HG02970 (cell line): ENCODE measurements around the gene KRT23.
"Not testable (repeated sequence)": the region's sequence is repeated elsewhere in the genome, so short reads cannot be mapped to it uniquely, and the experiment has no call there.

Experiments
- ATAC-seq: cut with Tn5 transposase; IDR thresholded peaks from one replicate; pipeline ENCODE4 v1.9.1; 2021; ENCODE audit warnings: mild to moderate bottlenecking, moderate library complexity, moderate number of reproducible peaks; ENCODE audit not compliant: unreplicated experiment, low FRiP score

Gene KRT23

DNA sequence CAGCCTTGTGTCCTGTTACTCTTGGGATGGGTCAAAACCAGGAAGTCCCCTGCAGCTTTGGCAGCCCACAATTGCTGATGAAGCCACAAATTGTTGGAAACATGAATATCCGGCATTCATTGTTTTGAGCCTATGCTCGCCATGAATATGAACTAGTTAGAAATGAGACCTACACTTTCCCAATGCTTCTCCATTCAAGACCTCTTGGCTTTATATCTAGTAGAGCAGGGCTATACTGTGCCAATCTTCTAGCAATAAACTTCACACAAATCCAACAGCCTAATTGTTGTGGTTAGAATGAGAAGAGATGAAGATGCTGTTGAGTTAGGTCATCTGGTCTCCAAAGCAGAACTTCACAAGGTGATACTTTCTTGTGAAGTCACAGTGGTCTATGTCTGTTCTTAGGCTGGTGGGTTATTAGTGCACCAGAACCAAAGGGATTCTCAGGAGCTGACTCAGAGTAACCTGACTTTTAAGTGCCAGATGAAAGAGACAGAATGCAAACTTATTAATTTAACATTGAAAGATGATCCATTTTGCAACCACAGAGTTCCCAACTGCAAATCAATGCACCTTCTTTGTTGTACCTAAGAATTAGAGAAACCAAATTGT, 13.7 kb upstream of the KRT23 start:
- ATAC-seq, result no peak

GRCh38 chr17:40950176-40950575, 12.7 kb upstream of the KRT23 start:
- no peak for ATAC-seq

- no peak for ATAC-seq
These were observed 12.0 kb upstream of the KRT23 start for GRCh38 chr17:40949418-40949817.

GRCh38 chr17:40947929-40948328, 10.5 kb upstream of the KRT23 start:
- no peak for ATAC-seq

- no peak for ATAC-seq
These were observed 8.0 kb upstream of the KRT23 start for GRCh38 chr17:40945414-40945813.

GRCh38 chr17:40944531-40944930, 7.1 kb upstream of the KRT23 start:
- no peak for ATAC-seq

DNA sequence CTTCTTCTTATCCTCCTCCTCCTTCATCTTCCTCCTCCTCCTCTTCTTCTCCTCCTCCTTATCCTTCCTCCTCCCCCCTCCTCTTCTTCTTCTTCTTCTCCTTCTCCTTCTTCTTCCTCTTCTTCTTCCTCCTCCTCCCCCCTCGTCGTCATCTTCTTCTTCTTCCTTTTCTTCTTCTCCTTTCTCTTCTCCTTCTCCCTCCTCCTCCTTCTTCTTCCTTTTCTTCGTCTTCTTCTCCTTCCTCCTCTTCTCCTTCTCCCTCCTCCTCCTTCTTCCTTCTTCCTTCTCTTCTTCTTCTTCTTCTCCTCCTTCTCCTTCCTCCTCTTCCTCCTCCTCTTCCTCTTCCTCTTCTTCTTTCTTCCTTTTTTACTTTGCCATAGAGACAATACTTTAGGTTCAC, 5.1 kb upstream of the KRT23 start:
- no peak for ATAC-seq

DNA sequence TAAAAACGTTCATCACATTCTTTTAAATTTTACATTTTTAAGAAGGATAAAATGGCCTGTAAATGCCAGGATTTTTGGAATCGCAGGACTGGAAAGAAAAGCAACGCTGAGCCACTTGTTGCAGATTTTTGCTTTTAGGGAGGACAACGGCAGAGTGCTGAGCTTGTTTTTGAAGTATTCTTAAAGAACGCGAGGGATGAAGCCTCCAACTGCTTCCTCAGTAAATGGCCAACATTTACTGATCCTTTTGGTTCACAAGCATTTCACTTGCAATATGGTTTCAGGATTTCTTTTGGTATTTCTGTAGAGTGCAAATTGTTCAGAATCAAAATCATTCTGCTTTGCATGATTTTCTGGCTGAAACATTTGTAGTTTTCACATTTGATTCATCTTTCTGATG, 2.8 kb upstream of the KRT23 start:
- ATAC-seq, result no peak

DNA sequence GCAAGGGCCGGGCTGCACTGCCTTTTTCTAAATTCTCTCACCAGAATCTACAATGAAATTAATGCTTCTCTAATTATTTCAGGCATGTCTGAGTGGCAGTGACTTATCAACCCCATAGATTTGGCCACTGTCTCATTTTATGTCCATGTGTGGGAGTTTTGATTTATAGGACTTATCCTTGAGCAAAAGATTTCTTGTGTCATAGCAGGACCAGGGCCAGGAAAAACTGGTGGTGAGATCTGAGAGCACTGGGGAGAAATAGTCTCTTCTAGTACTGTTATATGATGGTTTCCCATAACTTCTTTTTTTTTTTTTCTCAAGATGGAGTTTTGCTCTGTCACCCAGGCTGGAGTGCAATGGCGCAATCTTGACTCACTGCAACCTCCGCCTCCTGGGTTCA, 1.5 kb upstream of the KRT23 start:
- no peak for ATAC-seq

- no peak for ATAC-seq
These were observed 470 bp downstream of the KRT23 start for GRCh38 chr17:40936976-40937375.

- no peak for ATAC-seq
These were observed 942 bp downstream of the KRT23 start for GRCh38 chr17:40936437-40936971.

DNA sequence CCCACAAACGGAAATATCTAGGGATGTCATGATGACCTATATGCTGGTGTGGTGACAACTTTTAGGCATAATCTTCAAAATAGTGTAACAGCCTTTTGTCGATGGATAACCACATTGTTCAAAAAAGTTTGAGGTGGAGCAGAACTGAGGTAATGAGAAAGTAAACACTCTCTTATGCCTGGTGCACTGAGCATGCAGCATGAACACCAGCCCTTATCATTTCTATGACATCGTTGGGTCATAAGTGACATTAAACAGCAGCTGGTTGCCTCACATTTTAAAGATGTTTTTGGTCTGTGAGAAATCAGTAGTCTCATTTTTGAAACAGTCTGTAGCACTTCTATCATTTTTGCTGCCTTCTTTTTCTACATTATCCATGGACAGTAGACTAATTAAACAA, 1.8 kb downstream of the KRT23 start:
- ATAC-seq, result no peak

GRCh38 chr17:40932608-40933007, 4.8 kb downstream of the KRT23 start:
- no peak for ATAC-seq

- no peak for ATAC-seq
These were observed 6.1 kb downstream of the KRT23 start for GRCh38 chr17:40931311-40931710.

GRCh38 chr17:40926341-40926740, 11.1 kb downstream of the KRT23 start:
- ATAC-seq, result no peak

- ATAC-seq, result no peak
These were observed 15.2 kb downstream of the KRT23 start for GRCh38 chr17:40922239-40922638.

DNA sequence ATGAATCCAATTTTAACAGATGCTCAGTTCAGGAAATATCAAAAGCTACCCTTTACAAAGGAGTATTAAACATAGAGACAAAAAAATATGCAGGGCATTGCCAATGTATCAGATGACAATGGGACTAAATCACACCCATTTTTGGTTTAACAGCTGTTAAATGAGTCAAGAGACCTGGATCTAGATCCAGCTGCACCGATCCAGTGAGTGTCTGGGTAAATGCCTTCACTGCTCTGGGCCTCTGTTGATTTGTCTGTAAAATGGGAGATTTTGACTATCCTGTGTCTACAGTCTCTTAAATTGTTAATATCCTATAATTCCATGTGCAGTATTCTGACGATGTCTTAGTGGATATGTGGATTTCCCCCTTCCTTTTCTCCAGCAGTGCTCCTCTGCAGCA, 16.4 kb downstream of the KRT23 start:
- ATAC-seq, result no peak

GRCh38 chr17:40917116-40917515, 20.3 kb downstream of the KRT23 start:
- not testable (repeated sequence) for ATAC-seq

DNA sequence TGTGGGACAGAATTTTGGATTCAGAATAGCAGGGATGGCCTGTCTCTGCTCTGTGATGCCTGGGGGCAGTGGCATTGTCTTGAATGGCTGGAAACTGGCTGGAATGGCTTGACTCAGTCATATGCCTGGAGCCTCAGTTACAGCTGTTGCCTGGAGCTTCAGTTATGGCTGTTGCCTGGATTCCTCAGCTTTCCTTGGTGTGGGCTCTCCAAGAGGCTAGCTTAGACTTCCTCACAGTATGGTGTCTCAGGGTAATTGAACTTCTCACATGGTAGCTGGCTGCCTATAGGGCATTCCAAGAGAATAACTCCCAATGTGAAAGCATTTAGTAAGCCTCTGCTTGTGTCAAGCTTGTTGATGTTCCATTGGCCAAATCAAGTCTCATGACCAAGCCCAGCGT, 21.1 kb downstream of the KRT23 start:
- ATAC-seq, result no peak

GRCh38 chr17:40915721-40916256, 21.7 kb downstream of the KRT23 start:
- no peak for ATAC-seq

DNA sequence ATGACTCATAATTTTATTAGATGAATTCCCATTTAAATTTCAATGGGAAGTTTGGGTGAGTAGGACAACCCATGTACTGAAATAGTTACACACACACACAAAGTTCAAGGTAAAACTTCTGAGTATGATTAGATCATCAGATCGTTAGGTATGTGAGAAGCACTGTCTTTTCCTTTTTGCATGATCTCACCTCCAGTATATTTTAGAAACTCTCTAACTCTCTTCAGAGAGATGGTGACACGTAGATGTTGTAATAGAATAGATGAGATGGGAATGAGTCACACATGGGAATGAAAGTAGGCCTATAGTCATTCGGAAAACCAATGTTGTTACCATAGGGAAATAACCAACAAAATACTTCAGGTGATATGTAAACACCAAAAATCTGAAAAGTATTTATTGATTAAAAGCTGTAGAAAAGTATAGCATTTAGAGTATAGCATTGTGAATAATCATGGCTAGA, 22.2 kb downstream of the KRT23 start:
- ATAC-seq, result no peak

DNA sequence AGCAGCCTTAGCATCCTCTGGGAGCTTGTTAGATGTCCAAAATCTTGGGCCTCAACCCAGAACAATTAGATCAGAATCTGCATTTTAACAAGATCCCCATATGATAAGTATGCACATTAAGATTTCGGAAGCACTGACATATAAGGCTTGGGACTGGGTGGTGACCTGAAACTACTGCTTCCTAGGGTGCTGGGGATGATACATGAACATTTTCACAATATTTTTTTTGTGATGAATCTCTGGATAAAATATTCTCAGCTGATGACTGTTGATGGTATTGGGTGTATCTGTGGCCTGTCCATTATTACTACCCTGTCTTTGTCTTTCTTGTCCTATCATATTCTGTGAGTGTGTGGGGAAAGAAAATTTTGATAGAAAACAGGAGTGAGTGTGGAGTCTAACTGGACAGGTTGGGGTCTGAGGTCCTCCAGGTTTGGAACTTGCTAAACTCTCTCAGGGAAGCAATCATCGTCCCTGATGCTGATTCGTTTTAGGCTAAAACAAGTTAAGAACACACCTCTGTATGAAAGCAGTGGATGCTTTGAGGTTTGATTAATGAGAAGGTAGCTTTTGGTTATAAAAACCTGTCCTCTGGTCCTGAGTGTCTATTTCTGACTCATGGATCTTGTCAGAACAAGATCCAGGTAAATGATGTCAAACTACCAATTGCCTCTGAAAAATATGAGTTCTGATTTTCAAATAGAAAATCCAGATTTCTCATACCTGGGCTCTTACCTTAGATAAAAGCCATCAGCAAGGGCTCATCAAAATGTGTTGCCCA, 23.2 kb downstream of the KRT23 start:
- ATAC-seq, result no peak
